ENCODE data around the gene NCBP3. TPM values are rescaled to one million over a fixed set of nuclear protein-coding genes. Genes with fewer than 3 reads are reported as not detected.

Gene NCBP3
- total and polyA plus RNA-seq, 2 of the 4 experiments (the other 2 are of a cell fraction): 10.8 to 13.5 TPM

GRCh38 chr17:3889325-3890012, 43.4 kb upstream of the NCBP3 start:
- no peak overlapping the region for H3K56ac ChIP-seq (ENCODE audit: extremely low read depth, insufficient read depth, low read length)
- ChIA-PET POLR2A (ENCODE audit: unreplicated experiment) (no interaction called here), CTCF (interaction anchor here (1.0 to 1.7 kb wide), 2 partner anchors 43 to 152 kb away, joined by 5 to 7 read pairs; partner anchors contain the start of gene NCBP3)
- dilution Hi-C loops (cut with HindIII; ENCODE audit: low sequenced_read_pairs, unreplicated experiment): no loop called here
- peak overlapping the region; percentile 87 for H3K4ac ChIP-seq (ENCODE audit: low read depth, low read length)
- H4K91ac ChIP-seq (ENCODE audit: insufficient read depth, low read depth, low read length): peak overlapping the region; percentile 91
- peak overlapping the region; percentile 40 for H3K27ac ChIP-seq (ENCODE audit: insufficient read depth, low read length)
- H3K36me3 ChIP-seq (ENCODE audit: control insufficient read depth, insufficient read depth, low read length): peaks cover under 1% of the 10 kb centered on the region; the same call in 1 of the 2 replicates
- no peak for ATAC-seq (ENCODE audit: low read depth)
- H2BK20ac ChIP-seq (ENCODE audit: low read depth, low read length): peak overlapping the region; percentile 88
- H3K14ac ChIP-seq (replicated peaks; ENCODE audit: low read depth, low read length): peak overlapping the region; percentile 84
- peak overlapping the region; percentile 100; the same call in 2 of the 3 replicates for H2BK15ac ChIP-seq (ENCODE audit: low read depth, low read length)
- H4K8ac ChIP-seq (ENCODE audit: low read depth in 2 of 2, low read length in 2 of 2): peak overlapping the region; percentile 73 to 100
- H4K5ac ChIP-seq (ENCODE audit: low read depth, low read length): peak overlapping the region; percentile 90
- peak overlapping the region; percentile 100 for H2AK5ac ChIP-seq (ENCODE audit: low read depth, low read length)
- H3K79me1 ChIP-seq (ENCODE audit: low read depth in 1 of 2, low read length in 2 of 2): peaks cover 14 to 56% of the 10 kb centered on the region in 2 experiments; a peak in 3 of 4 replicates
- H3K9me3 ChIP-seq (ENCODE audit: control insufficient read depth, insufficient read depth, low read length): no peaks in the 10 kb centered on the region
- H2BK5ac ChIP-seq (ENCODE audit: low read depth, low read length, poor library complexity, severe bottlenecking): peak overlapping the region; percentile 97
- H3K4me3 ChIP-seq (ENCODE audit: insufficient read depth, low read depth, low read length): no peak overlapping the region
- no peak overlapping the region for H3K9ac ChIP-seq (ENCODE audit: low read depth, low read length)
- peak overlapping the region; percentile 36; the same call in 1 of the 2 replicates for H3K4me2 ChIP-seq (ENCODE audit: low read depth, low read length)
- peak overlapping the region; percentile 85 for H2BK120ac ChIP-seq (ENCODE audit: low read depth, low read length)
- H3K4me1 ChIP-seq (ENCODE audit: control insufficient read depth, insufficient read depth, low read length): peaks cover 50% of the 10 kb centered on the region
- peak overlapping the region; percentile 99 for H2AK9ac ChIP-seq (replicated peaks; ENCODE audit: low read depth, low read length, poor library complexity)
- peaks cover 24% of the 10 kb centered on the region for H3K9me1 ChIP-seq (ENCODE audit: insufficient read depth, low read length)
- no peak for DNase-seq
- intact Hi-C loops (cut with micrococcal nuclease): loop anchor here (2.0 kb wide), 1 partner anchor 27 kb away; no protein-coding TSS in a partner anchor
- H2AFZ ChIP-seq (replicated peaks; ENCODE audit: low read length, poor library complexity): peak overlapping the region; percentile 87
- no peaks in the 10 kb centered on the region for H3K27me3 ChIP-seq (ENCODE audit: control insufficient read depth, insufficient read depth, low read length)
- H3K23ac ChIP-seq (ENCODE audit: low read depth, low read length): peak overlapping the region; percentile 70; the same call in 1 of the 2 replicates
- WGBS, 2 experiments (ENCODE audit: extremely low coverage in 2 of 2, insufficient read length in 1 of 2): 86% methylated on average over 4 of the region's 17 CpGs; no CpG with 5 or more reads in 1 of the 2 experiments
- peaks cover 6% of the 10 kb centered on the region; the same call in 1 of the 2 replicates for H4K20me1 ChIP-seq (ENCODE audit: insufficient read depth, low read length)
- BruUV-seq (replicated peaks): no TSS peak
- in situ Hi-C loops (cut with MboI; ENCODE audit: low sequenced_read_pairs): no loop called here
- H3K18ac ChIP-seq (ENCODE audit: low read depth, low read length): peak overlapping the region; percentile 59; the same call in 1 of the 2 replicates
- TF ChIP-seq MXI1 (IDR thresholded peaks at IDR 0.05; ENCODE audit: borderline replicate concordance, low read depth, low read length): no peak
- TF ChIP-seq CHD1 (IDR thresholded peaks at IDR 0.05; ENCODE audit: low read depth, low read length): no peak
- TF ChIP-seq MAFK (IDR thresholded peaks at IDR 0.05; ENCODE audit: low read depth, low read length): no peak
- no peak for TF ChIP-seq SMC3 (IDR thresholded peaks at IDR 0.05; ENCODE audit: low read depth, low read length)
- TF ChIP-seq FOS (IDR thresholded peaks at IDR 0.05; ENCODE audit: low read depth, low read length): no peak
- no peak for TF ChIP-seq CTCF (conservative IDR thresholded peaks at IDR 0.05; ENCODE audit: low read depth, low read length)
- TF ChIP-seq ELK1 (IDR thresholded peaks at IDR 0.05; ENCODE audit: borderline replicate concordance, low read depth, low read length): no peak
- TF ChIP-seq POLR2A (IDR thresholded peaks at IDR 0.05; ENCODE audit: low read depth, low read length): no peak
- no peak for TF ChIP-seq USF2 (IDR thresholded peaks at IDR 0.05; ENCODE audit: low read depth, low read length)
- no peak for TF ChIP-seq CEBPB (IDR thresholded peaks at IDR 0.05; ENCODE audit: low read depth, low read length)
- no peak for TF ChIP-seq NFE2L2 (IDR thresholded peaks at IDR 0.05; ENCODE audit: low read depth, low read length)
- no peak for TF ChIP-seq BHLHE40 (IDR thresholded peaks at IDR 0.05; ENCODE audit: low read depth, low read length)
- no peak for TF ChIP-seq RAD21 (IDR thresholded peaks at IDR 0.05; ENCODE audit: low read length)
- TF ChIP-seq MAZ (IDR thresholded peaks at IDR 0.05; ENCODE audit: borderline replicate concordance, low read depth, low read length): no peak

All from IMR-90 (cell line).